Activated CD8-positive, alpha-beta memory T cell treated with anti-CD3 and anti-CD28 coated beads for 36 hours (primary cell): Measurements from ENCODE around the gene IL10. TPM values are rescaled to one million over a fixed set of nuclear protein-coding genes. Genes with fewer than 3 reads are reported as not detected.

Experiments
- CTCF ChIA-PET: fragments of 350-600 bp; sonication (Branson Sonifier 250); formaldehyde crosslinking; loops from one replicate; lab custom pipeline; 2021; ENCODE audit warnings: antibody characterized with exemption; lab: Charles Lee
- POLR2A ChIA-PET: fragments of 350-600 bp; sonication (Branson Sonifier 250); formaldehyde crosslinking; loops from one replicate; lab custom pipeline; 2021; ENCODE audit warnings: antibody characterized with exemption; lab: Charles Lee
- total RNA-seq, 2 experiments: library from RNA; stranded (reverse); gene quantifications; one replicate each; pipeline ENCODE4 v1.2.3, GENCODE V29; 2021

The IL10 gene
- 1 to 10 TPM; 6.2 to 6.4 TPM for total RNA-seq

DNA sequence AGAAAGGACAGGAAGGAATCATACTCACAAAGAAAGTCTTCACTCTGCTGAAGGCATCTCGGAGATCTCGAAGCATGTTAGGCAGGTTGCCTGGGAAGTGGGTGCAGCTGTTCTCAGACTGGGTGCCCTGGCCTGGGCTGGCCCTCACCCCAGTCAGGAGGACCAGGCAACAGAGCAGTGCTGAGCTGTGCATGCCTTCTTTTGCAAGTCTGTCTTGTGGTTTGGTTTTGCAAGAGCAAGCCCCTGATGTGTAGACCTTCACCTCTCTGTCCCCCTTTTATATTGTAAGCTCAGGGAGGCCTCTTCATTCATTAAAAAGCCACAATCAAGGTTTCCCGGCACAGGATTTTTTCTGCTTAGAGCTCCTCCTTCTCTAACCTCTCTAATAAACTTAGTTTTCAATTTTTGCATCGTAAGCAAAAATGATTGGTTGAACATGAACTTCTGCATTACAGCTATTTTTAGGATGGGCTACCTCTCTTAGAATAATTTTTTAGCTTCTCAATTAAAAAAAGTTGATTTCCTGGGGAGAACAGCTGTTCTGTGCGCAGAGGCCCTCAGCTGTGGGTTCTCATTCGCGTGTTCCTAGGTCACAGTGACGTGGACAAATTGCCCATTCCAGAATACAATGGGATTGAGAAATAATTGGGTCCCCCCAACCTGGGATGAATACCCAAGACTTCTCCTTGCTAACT lies at the start of gene IL10:
Gene IL10 (minus strand): TSS at position 252 of the 695 bp plus-strand sequence. CDS start 59 bp downstream, at position 193.
- CTCF ChIA-PET = interaction anchor here (0.7 to 7.0 kb wide), 6 partner anchors 10 to 46 kb away, joined by 3 to 44 read pairs (median 4); no protein-coding TSS in a partner anchor
- POLR2A ChIA-PET = no interaction called here

DNA sequence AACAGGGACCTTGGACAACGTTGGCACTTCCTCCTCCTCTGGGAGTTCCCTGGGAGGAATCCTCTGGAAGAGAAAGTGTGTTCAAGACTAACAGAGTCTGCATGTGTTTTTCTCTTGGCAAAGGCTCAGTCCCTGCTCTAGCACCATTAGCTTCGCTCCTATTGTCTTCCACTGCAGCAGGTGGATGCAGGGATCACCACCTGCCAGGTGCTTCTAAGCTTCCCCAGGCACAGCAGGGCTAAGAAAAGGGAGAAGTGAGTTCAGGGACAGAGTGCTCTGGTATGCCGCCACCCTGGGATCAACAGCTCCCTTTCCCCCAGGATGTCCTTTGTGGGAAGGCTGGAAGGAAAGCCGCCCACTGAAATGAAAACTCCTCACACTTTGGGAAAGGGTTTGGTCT lies 49.2 kb upstream of the IL10 start:
- POLR2A ChIA-PET = no interaction called here
- CTCF ChIA-PET = interaction anchor here (1.2 kb wide), 1 partner anchor 12 kb away, joined by 3 read pairs; no protein-coding TSS in a partner anchor

DNA sequence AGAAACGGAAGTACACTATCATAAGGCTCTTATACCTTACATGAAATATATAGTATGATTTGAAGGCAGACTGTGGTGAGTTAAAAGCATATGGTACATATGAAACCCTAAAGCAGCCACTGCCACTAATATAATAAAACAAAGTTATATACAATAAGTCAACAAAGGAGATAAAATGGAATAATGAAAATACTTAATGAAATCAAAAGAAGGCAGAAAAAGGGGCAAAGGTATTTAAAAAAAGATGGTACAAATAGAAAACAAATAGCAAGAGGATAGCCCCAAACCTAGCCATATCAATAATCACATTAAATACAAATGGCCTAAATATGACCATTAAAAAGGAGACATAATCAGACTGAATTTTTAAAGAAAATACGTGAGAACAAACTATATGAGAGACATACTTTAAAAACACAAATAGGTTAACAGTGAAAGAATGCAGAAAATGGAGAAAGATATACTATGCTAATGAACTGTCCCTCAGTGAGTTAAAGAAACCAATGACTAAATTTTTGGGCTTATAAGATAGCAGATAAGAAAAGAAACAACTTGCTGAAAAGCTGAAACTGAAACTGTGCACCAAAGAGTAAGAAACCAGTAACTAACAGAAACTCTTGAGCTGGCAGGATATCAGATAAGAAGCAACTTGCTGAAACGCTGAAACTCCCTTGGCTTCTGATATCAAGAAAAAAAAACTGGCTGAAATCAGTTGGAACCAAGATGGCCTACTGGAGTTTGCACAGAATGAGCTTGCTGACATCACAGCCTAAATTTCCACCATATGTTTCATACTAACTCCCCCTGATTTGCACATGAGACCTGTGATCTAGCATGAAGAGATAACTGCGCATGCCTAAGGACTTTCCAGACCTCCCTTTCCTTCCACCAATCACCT lies 44.3 kb upstream of the IL10 start:
- CTCF ChIA-PET = interaction anchor here (0.9 to 1.7 kb wide), 8 partner anchors 9 to 112 kb away, joined by 3 to 8 read pairs (median 4); no protein-coding TSS in a partner anchor

GRCh38 chr1:206814716-206815341 lies 42.5 kb upstream of the IL10 start:
- ChIA-PET POLR2A (no interaction called here), CTCF (interaction anchor here (2.0 kb wide), 1 partner anchor 11 kb away, joined by 7 read pairs; no protein-coding TSS in a partner anchor)

More for the DNA sequence above, 44.3 kb upstream of the IL10 start:
- POLR2A ChIA-PET = interaction anchor here (0.6 kb wide), 1 partner anchor 12 kb away, joined by 3 read pairs; no protein-coding TSS in a partner anchor

DNA sequence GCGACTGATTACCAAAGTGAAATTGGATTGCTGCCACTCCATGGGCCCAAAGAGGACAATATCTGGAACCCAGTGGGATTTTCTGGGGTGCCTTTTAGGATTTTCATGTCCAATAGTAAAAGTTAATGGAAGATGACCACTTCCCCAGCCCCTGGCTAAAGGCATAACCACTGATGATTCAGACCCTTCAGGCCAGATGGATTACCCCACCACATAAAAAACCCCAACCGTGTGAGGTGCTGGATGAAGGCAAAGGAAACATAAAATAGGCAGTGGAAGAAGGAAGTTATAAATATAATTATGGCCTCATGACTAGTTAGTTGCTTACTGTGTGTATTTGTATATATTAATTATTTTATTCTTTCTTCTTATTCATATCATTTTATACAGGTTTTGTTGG lies 40.2 kb upstream of the IL10 start:
- ChIA-PET CTCF (no interaction called here), POLR2A (no interaction called here)

DNA sequence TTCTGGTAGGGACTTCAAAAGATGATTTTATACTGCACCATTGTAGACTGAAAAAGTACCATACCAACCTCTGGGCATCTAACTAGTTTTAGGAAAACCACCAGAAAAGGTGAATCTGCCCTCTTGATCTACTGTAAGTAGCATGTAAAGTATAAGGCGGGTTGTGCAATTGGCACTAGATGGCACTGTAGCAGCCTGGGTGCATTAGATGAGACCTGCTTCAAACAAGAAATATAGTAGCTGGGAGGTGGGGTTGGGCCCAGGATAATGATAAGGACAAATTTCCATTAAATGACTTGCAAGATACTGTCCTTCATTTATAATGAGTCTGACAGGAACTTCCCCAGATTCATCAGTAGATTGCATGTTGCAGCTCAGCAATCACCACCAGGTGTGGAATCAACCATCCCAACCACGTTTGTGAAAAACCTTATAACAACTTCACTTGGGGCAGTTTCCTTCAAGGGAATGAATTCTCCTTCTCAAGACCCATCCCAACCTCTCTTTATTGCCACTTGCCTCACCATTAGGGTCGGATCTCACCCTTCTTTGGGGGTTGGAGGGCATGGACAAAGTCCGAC lies 37.3 kb upstream of the IL10 start:
- POLR2A ChIA-PET = interaction anchor here (1.2 kb wide), 1 partner anchor 74 kb away, joined by 3 read pairs; no protein-coding TSS in a partner anchor
- CTCF ChIA-PET = interaction anchor here (0.6 to 7.3 kb wide), 27 partner anchors 9 to 124 kb away, joined by 3 to 69 read pairs (median 4); partner anchors contain the start of genes IL10 and IL20

DNA sequence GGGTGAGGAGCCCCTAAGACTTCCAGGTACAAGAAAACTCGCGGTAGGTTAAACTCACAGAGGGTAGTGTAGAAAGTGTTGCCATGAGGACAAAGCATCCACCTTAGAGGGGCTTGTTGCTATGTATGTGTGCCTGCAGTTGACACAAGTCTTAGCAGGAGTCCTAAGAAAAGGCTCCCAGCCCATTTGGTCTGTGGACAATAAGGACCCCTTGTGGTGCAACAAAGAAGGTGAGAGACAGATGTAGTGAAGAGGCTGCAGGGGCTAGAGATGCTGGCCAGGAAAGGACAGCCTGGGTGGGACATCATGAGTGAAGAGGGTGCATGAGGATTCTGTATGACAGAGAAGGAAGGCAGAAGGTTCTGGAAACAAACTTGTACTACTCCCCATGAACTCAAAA lies 36.3 kb upstream of the IL10 start:
- CTCF ChIA-PET = interaction anchor here (0.6 to 7.3 kb wide), 20 partner anchors 10 to 174 kb away, joined by 3 to 69 read pairs (median 4); partner anchors contain the start of genes IL10 and IL19
- POLR2A ChIA-PET = interaction anchor here (1.2 kb wide), 1 partner anchor 73 kb away, joined by 3 read pairs; no protein-coding TSS in a partner anchor

GRCh38 chr1:206805357-206805756 lies 33.1 kb upstream of the IL10 start:
- ChIA-PET POLR2A (no interaction called here), CTCF (interaction anchor here (0.9 to 7.3 kb wide), 9 partner anchors 11 to 171 kb away, joined by 3 to 69 read pairs (median 5); partner anchors contain the start of gene DYRK3)

DNA sequence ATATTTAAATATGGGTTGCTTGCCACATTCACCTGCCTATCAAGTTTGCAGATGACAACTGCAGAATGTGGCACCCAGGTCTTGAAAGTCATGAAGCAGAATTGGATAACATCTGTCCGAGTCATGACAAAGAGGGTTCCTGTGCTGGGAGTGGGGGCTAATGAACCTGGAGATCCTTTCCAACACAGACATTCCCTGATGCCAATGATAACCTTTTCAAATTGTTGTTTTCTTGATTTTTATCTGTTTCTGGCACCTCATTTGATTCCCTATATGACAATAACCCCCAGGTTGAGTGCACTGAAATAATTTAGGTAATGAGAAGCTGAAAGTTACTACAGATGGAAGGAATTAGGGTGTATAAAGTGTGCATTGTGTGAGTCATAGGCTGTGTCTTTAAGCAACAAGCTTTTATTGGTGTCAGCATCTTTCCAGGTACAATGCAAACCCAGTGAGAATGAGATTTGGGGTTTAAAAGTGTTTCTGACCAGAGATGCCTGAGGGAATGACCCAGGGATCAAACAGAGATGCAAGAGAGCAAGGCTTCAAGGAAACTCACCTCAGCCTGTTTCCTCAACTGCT lies 32.0 kb upstream of the IL10 start:
- ChIA-PET CTCF (interaction anchor here (0.8 to 7.3 kb wide), 13 partner anchors 10 to 146 kb away, joined by 3 to 69 read pairs (median 7); no protein-coding TSS in a partner anchor), POLR2A (interaction anchor here (0.6 to 2.3 kb wide), 5 partner anchors 13 to 64 kb away, joined by 3 to 12 read pairs (median 9); no protein-coding TSS in a partner anchor)

- CTCF ChIA-PET = interaction anchor here (0.9 to 7.3 kb wide), 14 partner anchors 9 to 145 kb away, joined by 3 to 69 read pairs (median 7); no protein-coding TSS in a partner anchor
- POLR2A ChIA-PET = interaction anchor here (0.9 to 2.3 kb wide), 6 partner anchors 17 to 68 kb away, joined by 3 to 12 read pairs (median 6); no protein-coding TSS in a partner anchor
These were observed 31.0 kb upstream of the IL10 start for GRCh38 chr1:206803221-206803730.

DNA sequence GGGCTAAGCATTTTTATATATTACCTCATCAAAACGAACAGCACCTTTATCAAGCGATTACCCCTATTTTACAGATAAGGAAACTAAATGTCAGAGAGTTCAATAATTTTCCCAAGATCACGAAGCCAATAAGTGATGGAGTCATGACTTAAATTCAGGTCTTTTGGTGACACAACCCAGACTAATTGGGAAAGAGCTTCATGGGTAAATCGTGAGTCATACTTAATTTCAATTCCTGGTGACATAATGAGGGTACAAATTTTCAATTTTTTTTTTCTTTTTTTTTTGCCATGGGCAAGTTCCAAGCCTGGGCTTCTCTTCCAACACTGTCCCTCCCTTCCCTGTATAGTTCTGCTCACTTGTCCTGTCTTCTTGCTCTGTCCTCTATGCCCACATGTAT lies 30.1 kb upstream of the IL10 start:
- POLR2A ChIA-PET = interaction anchor here (0.6 to 2.3 kb wide), 4 partner anchors 33 to 116 kb away, joined by 3 to 12 read pairs (median 6); no protein-coding TSS in a partner anchor

GRCh38 chr1:206801467-206801866 lies 29.2 kb upstream of the IL10 start:
- ChIA-PET POLR2A (interaction anchor here (0.6 to 0.8 kb wide), 2 partner anchors 15 to 106 kb away, joined by 3 to 4 read pairs; no protein-coding TSS in a partner anchor), CTCF (interaction anchor here (1.0 to 3.7 kb wide), 8 partner anchors 15 to 170 kb away, joined by 3 to 19 read pairs (median 4); no protein-coding TSS in a partner anchor)

More for the DNA sequence above, 30.1 kb upstream of the IL10 start:
- CTCF ChIA-PET = interaction anchor here (1.2 to 3.7 kb wide), 9 partner anchors 15 to 110 kb away, joined by 3 to 19 read pairs (median 6); no protein-coding TSS in a partner anchor

DNA sequence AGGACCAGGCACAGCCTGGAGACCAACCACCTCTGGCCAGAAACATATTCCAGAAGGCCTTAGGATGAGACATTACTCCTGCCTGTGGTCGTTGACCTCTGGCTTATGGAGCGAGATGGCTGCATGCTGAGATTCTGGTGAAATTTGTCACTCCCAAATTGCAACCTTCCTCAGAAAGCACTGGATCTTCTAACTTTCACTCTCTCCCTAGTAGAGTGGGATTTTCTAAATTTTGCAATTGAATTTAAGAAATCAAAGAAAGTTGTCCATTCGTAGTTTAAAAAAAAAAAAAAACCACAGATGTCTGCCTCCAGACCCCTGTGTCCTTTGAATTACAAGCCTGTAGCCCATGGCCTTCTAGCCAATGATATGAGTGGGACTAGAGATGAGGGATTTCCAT lies 28.6 kb upstream of the IL10 start:
- ChIA-PET POLR2A (interaction anchor here (0.6 kb wide), 1 partner anchor 106 kb away, joined by 4 read pairs; no protein-coding TSS in a partner anchor), CTCF (interaction anchor here (1.0 to 1.6 kb wide), 5 partner anchors 15 to 170 kb away, joined by 3 to 5 read pairs (median 3); no protein-coding TSS in a partner anchor)

GRCh38 chr1:206800411-206800810 lies 28.1 kb upstream of the IL10 start:
- ChIA-PET POLR2A (no interaction called here), CTCF (interaction anchor here (1.6 kb wide), 1 partner anchor 14 kb away, joined by 5 read pairs; no protein-coding TSS in a partner anchor)

DNA sequence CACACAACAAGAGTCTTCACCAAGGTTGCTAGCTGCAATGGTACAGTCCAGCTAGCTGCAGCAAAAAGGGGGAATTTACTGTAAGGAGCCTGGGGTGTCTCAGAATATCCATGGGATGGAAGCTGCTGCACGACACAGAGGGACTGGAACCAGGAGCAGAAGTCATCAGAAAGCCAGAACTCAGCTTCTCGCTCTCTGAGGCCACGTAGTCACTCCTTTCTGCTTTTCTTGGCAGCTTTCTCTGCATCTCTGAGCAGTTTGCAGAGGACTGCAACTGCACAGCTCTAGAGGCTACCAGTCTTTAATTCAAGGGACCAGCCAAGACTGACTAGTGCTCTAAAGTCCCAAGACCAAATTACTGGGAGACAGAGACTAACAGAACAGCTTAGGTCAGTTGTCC lies 27.0 kb upstream of the IL10 start:
- CTCF ChIA-PET = interaction anchor here (1.3 to 1.8 kb wide), 4 partner anchors 8 to 62 kb away, joined by 5 to 8 read pairs (median 5); no protein-coding TSS in a partner anchor
- POLR2A ChIA-PET = interaction anchor here (1.2 kb wide), 1 partner anchor 14 kb away, joined by 5 read pairs; no protein-coding TSS in a partner anchor

- ChIA-PET CTCF (interaction anchor here (0.7 to 1.8 kb wide), 8 partner anchors 9 to 113 kb away, joined by 3 to 8 read pairs (median 5); no protein-coding TSS in a partner anchor), POLR2A (interaction anchor here (0.6 to 1.2 kb wide), 2 partner anchors 13 to 86 kb away, joined by 5 to 6 read pairs; no protein-coding TSS in a partner anchor)
These were observed 26.2 kb upstream of the IL10 start for GRCh38 chr1:206798384-206798996.
